BLaER1 treated with 17β-estradiol and CSF1 and Interleukin-3, amounts not matched to agents 10 nM and 100 nM (cell line): ENCODE measurements around the gene PTCH2.

Source experiments
- H3K27ac ChIP-seq, 11 experiments: shearing (Covaris generic); formaldehyde crosslinking; 2 replicates each; pipeline ENCODE4 v1.8.1; 2022
- H3K27me3 ChIP-seq, 11 experiments: shearing (Covaris generic); formaldehyde crosslinking; 2 replicates each; pipeline ENCODE4 v1.8.1; 2022
- H3K36me3 ChIP-seq, 11 experiments: shearing (Covaris generic); formaldehyde crosslinking; 2 replicates each; pipeline ENCODE4 v1.8.1; 2022
- H3K4me1 ChIP-seq, 10 experiments: shearing (Covaris generic); formaldehyde crosslinking; 2 replicates each; pipeline ENCODE4 v1.8.1; 2022
- H3K4me2 ChIP-seq, 11 experiments: shearing (Covaris generic); formaldehyde crosslinking; 2 replicates each; pipeline ENCODE4 v1.8.1; 2022
- H3K4me3 ChIP-seq, 10 experiments: shearing (Covaris generic); formaldehyde crosslinking; 2 replicates each; pipeline ENCODE4 v1.8.1; 2022
- H3K9ac ChIP-seq, 11 experiments: shearing (Covaris generic); formaldehyde crosslinking; 2 replicates each; pipeline ENCODE4 v1.8.1; 2022
- H3K9me3 ChIP-seq, 11 experiments: shearing (Covaris generic); formaldehyde crosslinking; replicated peaks in 1 of 11; 2 replicates each; pipeline ENCODE4 v1.8.1; 2022
- H4K20me1 ChIP-seq, 11 experiments: shearing (Covaris generic); formaldehyde crosslinking; 2 replicates each; pipeline ENCODE4 v1.8.1; 2022
- Cebpa-rat ChIP-seq, 11 experiments: shearing (Covaris generic); IDR thresholded peaks; 2 replicates each; pipeline ENCODE4 v1.8.1; 2022

PTCH2 gene

DNA sequence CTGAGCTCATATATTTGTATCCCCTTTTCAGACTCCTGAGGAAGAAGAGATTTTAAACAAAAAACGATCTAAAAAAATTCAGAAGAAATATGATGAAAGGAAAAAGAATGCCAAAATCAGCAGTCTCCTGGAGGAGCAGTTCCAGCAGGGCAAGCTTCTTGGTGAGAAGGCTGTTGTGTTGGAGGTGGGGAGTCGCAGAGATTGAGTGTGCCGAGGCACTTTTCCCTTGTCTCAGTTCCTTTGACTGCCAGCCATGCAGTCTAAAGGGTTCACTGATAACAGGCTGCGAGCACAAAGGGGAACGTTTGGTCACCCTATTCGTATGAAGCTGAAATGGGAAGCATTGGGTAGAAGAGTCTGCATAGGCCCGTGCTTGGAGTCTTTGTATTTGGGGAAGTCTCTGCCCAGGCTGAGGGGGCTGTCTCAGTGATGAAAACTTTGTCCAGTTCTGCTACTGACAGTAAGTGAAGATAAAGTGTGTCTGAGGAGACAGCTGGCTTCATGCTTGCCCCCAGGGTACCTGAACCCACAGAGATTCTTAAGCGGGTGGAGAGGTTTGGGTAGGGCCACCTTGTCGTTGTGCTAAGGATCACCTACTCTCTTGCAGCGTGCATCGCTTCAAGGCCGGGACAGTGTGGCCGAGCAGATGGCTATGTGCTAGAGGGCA lies 65.0 kb downstream of the PTCH2 start:
- peaks cover 51 to 75% (median 61%) of the 10 kb centered on the region in 11 experiments for H4K20me1 ChIP-seq
- H3K27me3 ChIP-seq: no peaks in the 10 kb centered on the region
- H3K36me3 ChIP-seq: peaks cover 59 to 68% (median 65%) of the 10 kb centered on the region in 11 experiments
- peaks cover 50 to 68% (median 59%) of the 10 kb centered on the region in 10 experiments for H3K4me1 ChIP-seq
- peak overlapping the region; percentile 93 to 99 (median 97) for H3K4me2 ChIP-seq
- peak overlapping the region; percentile 89 to 99 (median 96) for H3K9ac ChIP-seq
- peak overlapping the region in 8 of 11 experiments; percentile 93 to 99 (median 97); a peak in 12 of 22 replicates for H3K27ac ChIP-seq
- no peak for TF ChIP-seq Cebpa-rat (IDR thresholded peaks at IDR 0.05)
- no peaks in the 10 kb centered on the region; a peak in 1 of 22 replicates for H3K9me3 ChIP-seq
- peak overlapping the region; percentile 81 to 97 (median 86) for H3K4me3 ChIP-seq

DNA sequence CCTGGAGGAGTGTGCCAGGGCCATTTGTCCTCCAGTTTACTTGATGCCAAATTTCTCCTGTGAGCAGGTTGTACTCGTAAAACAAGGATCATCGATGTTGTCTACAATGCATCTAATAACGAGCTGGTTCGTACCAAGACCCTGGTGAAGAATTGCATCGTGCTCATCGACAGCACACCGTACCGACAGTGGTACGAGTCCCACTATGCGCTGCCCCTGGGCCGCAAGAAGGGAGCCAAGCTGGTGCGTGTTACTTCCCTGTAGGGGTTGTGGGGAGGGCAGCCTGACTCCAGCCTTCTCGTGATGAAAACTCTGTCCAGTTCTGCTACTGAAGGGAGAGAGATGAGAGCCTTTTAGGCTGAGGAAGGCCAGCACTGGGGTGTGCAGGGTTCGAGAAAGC lies 65.5 kb downstream of the PTCH2 start:
- TF ChIP-seq Cebpa-rat (IDR thresholded peaks at IDR 0.05): no peak
- Histone ChIP-seq H3K9me3 (no peaks in the 10 kb centered on the region; a peak in 1 of 22 replicates), H3K27ac (peak overlapping the region in 9 of 11 experiments; percentile 93 to 99 (median 97); a peak in 15 of 22 replicates), H3K4me2 (peak overlapping the region; percentile 93 to 99 (median 97)), H3K4me1 (peaks cover 45 to 63% (median 54%) of the 10 kb centered on the region in 10 experiments), H3K9ac (peak overlapping the region; percentile 89 to 99 (median 96)), H4K20me1 (peaks cover 51 to 69% (median 61%) of the 10 kb centered on the region in 11 experiments), H3K27me3 (no peaks in the 10 kb centered on the region), H3K4me3 (peak overlapping the region; percentile 81 to 97 (median 86)), H3K36me3 (peaks cover 59 to 67% (median 65%) of the 10 kb centered on the region in 11 experiments)

GRCh38 chr1:44776730-44777068 lies 66.4 kb downstream of the PTCH2 start:
- H4K20me1 ChIP-seq: peaks cover 51 to 61% (median 58%) of the 10 kb centered on the region in 11 experiments
- no peaks in the 10 kb centered on the region for H3K27me3 ChIP-seq
- peaks cover 54 to 59% (median 58%) of the 10 kb centered on the region in 11 experiments for H3K36me3 ChIP-seq
- peaks cover 36 to 57% (median 50%) of the 10 kb centered on the region in 10 experiments for H3K4me1 ChIP-seq
- peak overlapping the region; percentile 89 to 99 (median 96) for H3K9ac ChIP-seq
- peak overlapping the region; percentile 93 to 99 (median 97) for H3K4me2 ChIP-seq
- H3K4me3 ChIP-seq: peak overlapping the region; percentile 81 to 97 (median 86)
- TF ChIP-seq Cebpa-rat (IDR thresholded peaks at IDR 0.05): no peak
- H3K9me3 ChIP-seq: no peaks in the 10 kb centered on the region; a peak in 1 of 22 replicates
- H3K27ac ChIP-seq: peak overlapping the region; percentile 86 to 99 (median 97)

DNA sequence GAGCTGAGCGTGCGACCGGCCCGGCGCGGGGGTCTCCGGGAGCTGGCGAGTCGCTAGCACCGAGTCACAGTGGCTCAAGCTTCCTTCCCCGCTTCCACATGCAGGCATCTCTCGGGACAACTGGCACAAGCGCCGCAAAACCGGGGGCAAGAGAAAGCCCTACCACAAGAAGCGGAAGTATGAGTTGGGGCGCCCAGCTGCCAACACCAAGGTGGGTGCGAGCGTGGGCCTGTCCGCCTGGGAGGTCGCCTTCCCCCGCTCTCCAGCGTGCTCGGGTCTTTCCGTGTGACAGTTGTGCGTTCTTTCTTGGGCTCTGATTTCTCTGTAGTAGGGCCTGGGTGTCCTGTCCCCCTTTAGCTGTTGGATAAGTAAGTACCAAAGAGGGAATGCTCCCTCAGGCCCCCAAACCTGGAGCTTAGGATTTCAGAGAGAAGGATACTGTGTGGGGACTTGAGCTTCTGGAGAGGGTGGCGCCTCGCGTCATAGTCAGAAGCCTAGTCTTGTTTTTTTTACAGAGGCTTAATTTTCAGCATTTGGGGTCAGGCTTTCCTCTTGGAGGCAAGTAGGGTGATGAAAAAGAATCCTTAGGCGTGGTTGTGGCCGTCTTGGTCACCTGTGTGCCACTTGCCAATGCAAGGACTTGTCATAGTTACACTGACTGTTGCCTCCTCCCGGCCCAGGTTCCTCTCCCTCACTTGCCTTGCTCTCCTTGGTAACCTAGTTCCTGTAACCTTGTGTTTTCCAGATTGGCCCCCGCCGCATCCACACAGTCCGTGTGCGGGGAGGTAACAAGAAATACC lies 66.9 kb downstream of the PTCH2 start:
- TF ChIP-seq Cebpa-rat (IDR thresholded peaks at IDR 0.05): no peak
- peaks cover 35 to 52% (median 45%) of the 10 kb centered on the region in 10 experiments for H3K4me1 ChIP-seq
- peak overlapping the region; percentile 89 to 99 (median 96) for H3K9ac ChIP-seq
- H4K20me1 ChIP-seq: peaks cover 49 to 55% (median 52%) of the 10 kb centered on the region in 11 experiments
- H3K9me3 ChIP-seq: no peaks in the 10 kb centered on the region; a peak in 1 of 22 replicates
- peak overlapping the region; percentile 86 to 99 (median 97) for H3K27ac ChIP-seq
- no peaks in the 10 kb centered on the region for H3K27me3 ChIP-seq
- H3K4me2 ChIP-seq: peak overlapping the region; percentile 93 to 99 (median 97)
- peaks cover 48 to 53% (median 52%) of the 10 kb centered on the region in 11 experiments for H3K36me3 ChIP-seq
- peak overlapping the region; percentile 81 to 97 (median 86) for H3K4me3 ChIP-seq

GRCh38 chr1:44775078-44775929 lies 67.7 kb downstream of the PTCH2 start, which contains the start of gene RPS8:
Gene RPS8, plus strand, starts transcription at chr1:44775540. Its CDS starts 57 bp downstream, at chr1:44775597.
- no peak for TF ChIP-seq Cebpa-rat (IDR thresholded peaks at IDR 0.05)
- Histone ChIP-seq H3K36me3 (peaks cover 40 to 45% (median 44%) of the 10 kb centered on the region in 11 experiments), H3K9me3 (no peaks in the 10 kb centered on the region; a peak in 1 of 22 replicates), H3K4me3 (peak within 1 kb of the TSS; percentile 81 to 97 (median 86)), H3K27ac (peak within 1 kb of the TSS; percentile 86 to 99 (median 97)), H3K4me1 (peaks cover 35 to 45% (median 40%) of the 10 kb centered on the region in 10 experiments), H4K20me1 (peaks cover 41 to 47% (median 44%) of the 10 kb centered on the region in 11 experiments), H3K27me3 (no peaks in the 10 kb centered on the region), H3K4me2 (peak within 1 kb of the TSS; percentile 93 to 99 (median 97)), H3K9ac (peak within 1 kb of the TSS; percentile 89 to 99 (median 96))
